ENCODE results near the gene XPR1.

DNA sequence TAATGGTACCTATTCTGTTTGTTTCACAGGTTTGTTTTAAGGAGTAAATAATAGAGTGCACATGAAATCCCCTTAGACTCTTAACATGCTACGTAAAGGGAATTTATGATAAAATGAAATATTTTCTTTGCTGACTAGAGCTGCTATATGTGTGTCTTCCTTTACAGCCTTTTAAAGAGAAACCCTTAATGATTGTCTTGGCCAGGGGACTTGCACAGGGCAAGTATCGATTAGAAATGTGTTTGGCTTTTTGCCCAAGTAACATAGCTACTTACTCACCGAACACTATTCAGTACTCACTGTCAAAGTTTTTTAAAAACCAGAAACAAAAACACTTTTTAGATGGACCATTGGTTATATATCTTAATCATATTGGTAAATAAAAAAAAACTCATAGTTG, 209.6 kb downstream of the XPR1 start:
- no peak for TF ChIP-seq NFIC (IDR thresholded peaks at IDR 0.05)
- TF ChIP-seq ZBTB7A (IDR thresholded peaks at IDR 0.05; ENCODE audit: low read depth) = no peak
- no peak for TF ChIP-seq EP300 (IDR thresholded peaks at IDR 0.05; ENCODE audit: borderline replicate concordance)
- no peak for TF ChIP-seq CREB1 (IDR thresholded peaks at IDR 0.05; ENCODE audit: low read depth)
- TF ChIP-seq TEAD4 (IDR thresholded peaks at IDR 0.05) = no peak
- no peak for TF ChIP-seq RAD21 (IDR thresholded peaks at IDR 0.05; ENCODE audit: low read depth)
- TF ChIP-seq, protein P1, sequence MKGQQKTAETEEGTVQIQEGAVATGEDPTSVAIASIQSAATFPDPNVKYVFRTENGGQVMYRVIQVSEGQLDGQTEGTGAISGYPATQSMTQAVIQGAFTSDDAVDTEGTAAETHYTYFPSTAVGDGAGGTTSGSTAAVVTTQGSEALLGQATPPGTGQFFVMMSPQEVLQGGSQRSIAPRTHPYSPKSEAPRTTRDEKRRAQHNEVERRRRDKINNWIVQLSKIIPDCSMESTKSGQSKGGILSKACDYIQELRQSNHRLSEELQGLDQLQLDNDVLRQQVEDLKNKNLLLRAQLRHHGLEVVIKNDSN (IDR thresholded peaks at IDR 0.05) = no peak
- no peak for TF ChIP-seq EGR1 (IDR thresholded peaks at IDR 0.05)
- TF ChIP-seq, protein P2, sequence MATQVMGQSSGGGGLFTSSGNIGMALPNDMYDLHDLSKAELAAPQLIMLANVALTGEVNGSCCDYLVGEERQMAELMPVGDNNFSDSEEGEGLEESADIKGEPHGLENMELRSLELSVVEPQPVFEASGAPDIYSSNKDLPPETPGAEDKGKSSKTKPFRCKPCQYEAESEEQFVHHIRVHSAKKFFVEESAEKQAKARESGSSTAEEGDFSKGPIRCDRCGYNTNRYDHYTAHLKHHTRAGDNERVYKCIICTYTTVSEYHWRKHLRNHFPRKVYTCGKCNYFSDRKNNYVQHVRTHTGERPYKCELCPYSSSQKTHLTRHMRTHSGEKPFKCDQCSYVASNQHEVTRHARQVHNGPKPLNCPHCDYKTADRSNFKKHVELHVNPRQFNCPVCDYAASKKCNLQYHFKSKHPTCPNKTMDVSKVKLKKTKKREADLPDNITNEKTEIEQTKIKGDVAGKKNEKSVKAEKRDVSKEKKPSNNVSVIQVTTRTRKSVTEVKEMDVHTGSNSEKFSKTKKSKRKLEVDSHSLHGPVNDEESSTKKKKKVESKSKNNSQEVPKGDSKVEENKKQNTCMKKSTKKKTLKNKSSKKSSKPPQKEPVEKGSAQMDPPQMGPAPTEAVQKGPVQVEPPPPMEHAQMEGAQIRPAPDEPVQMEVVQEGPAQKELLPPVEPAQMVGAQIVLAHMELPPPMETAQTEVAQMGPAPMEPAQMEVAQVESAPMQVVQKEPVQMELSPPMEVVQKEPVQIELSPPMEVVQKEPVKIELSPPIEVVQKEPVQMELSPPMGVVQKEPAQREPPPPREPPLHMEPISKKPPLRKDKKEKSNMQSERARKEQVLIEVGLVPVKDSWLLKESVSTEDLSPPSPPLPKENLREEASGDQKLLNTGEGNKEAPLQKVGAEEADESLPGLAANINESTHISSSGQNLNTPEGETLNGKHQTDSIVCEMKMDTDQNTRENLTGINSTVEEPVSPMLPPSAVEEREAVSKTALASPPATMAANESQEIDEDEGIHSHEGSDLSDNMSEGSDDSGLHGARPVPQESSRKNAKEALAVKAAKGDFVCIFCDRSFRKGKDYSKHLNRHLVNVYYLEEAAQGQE (IDR thresholded peaks at IDR 0.05; ENCODE audit: low read depth) = no peak
- TF ChIP-seq, protein P3, sequence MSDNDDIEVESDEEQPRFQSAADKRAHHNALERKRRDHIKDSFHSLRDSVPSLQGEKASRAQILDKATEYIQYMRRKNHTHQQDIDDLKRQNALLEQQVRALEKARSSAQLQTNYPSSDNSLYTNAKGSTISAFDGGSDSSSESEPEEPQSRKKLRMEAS (IDR thresholded peaks at IDR 0.05) = no peak
- no peak for TF ChIP-seq YY1 (IDR thresholded peaks at IDR 0.05; ENCODE audit: low read depth)
- TF ChIP-seq CEBPB (IDR thresholded peaks at IDR 0.05) = no peak
- no peak for TF ChIP-seq TAF1 (IDR thresholded peaks at IDR 0.05; ENCODE audit: low read depth)
- TF ChIP-seq FOXM1 (IDR thresholded peaks at IDR 0.05; ENCODE audit: borderline replicate concordance, low read depth) = no peak

All from Ishikawa (cell line).